Right atrium auricular region (tissue), 2 donors: ENCODE measurements around the gene FAM222B. TPM values are rescaled to one million over a fixed set of nuclear protein-coding genes. Genes with fewer than 3 reads are reported as not detected.

Experiments used
- DNase-seq: peaks from one replicate; pipeline ENCODE4 v3.0.0-alpha.2; 2019; ENCODE audit warnings: low spot score
- H3K27ac ChIP-seq, 2 donors: fragments of 200-600 bp; sonication (generic); 1 replicate in 1 of 2; 2 replicates in 1 of 2; pipeline ENCODE4 v1.5.1; 2016 to 2019
- H3K27me3 ChIP-seq, 2 donors: fragments of 200-600 bp; sonication (generic); one replicate each; pipeline versions ENCODE4 v1.5.1 to v1.6.0; 2017 to 2019
- H3K36me3 ChIP-seq: fragments of 200-600 bp; sonication (generic); one replicate; pipeline ENCODE4 v1.5.1; 2016
- H3K4me1 ChIP-seq, 2 donors: fragments of 200-600 bp; sonication (generic); one replicate each; pipeline versions ENCODE4 v1.5.1 to v1.6.0; 2017 to 2019
- H3K4me3 ChIP-seq, 2 donors: fragments of 200-600 bp; sonication (generic); 1 replicate in 1 of 2; 2 replicates in 1 of 2; pipeline ENCODE4 v1.5.1; 2017 to 2019; ENCODE audit warnings: mild to moderate bottlenecking in 1 of 2, moderate library complexity in 1 of 2
- H3K9me3 ChIP-seq, 2 donors: fragments of 200-600 bp; sonication (generic); one replicate each; pipeline ENCODE4 v1.5.1; 2019
- total RNA-seq, 2 donors: library from RNA; depleted of rRNA; stranded (reverse); fragments of >200 nt; gene quantifications; one replicate each; pipeline ENCODE4 v1.1.0, GENCODE V29; 2016
- TF ChIP-seq, protein P1 (sequence below), 2 donors: fragments of 200-600 bp; sonication (generic); IDR thresholded peaks; one replicate each; pipeline ENCODE4 v1.5.1; 2019; ENCODE audit warnings: antibody characterized with exemption in 2 of 2

The FAM222B gene
- total RNA-seq, 2 donors from 2014 or later = 26.5 to 30.0 TPM

DNA sequence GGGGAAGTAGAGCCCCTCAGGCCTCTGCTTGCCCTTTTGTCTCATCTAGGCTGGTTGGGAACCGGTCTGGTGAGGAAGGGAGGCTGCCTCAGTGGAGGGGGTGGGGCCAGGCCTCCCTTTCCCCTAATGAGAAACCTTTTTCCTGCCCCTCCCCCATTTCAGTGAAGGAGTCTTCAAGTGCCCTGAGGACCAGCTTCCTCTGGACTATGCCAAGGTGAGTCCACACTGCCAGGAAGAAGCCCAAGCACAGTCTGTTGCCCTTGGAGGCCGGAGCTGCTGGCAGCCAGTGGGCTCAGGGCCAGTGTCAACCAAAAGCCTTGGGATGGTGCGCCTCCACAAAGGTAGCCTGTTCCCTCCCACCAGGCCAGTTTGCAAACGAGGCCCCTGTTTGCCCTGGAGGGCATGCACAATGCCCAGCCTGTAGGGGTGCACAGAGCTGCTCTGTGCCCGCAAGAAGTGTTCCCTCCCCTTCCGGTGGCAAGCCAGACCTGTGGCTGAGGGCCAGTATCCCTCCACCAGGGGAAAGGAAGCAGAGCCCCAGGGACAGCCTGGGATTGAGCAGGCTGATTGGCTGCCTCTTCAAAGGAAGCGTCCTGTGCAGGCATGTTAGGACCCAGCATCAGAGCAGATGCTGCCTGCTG lies 95.4 kb downstream of the FAM222B start:
- TF ChIP-seq, protein P1, sequence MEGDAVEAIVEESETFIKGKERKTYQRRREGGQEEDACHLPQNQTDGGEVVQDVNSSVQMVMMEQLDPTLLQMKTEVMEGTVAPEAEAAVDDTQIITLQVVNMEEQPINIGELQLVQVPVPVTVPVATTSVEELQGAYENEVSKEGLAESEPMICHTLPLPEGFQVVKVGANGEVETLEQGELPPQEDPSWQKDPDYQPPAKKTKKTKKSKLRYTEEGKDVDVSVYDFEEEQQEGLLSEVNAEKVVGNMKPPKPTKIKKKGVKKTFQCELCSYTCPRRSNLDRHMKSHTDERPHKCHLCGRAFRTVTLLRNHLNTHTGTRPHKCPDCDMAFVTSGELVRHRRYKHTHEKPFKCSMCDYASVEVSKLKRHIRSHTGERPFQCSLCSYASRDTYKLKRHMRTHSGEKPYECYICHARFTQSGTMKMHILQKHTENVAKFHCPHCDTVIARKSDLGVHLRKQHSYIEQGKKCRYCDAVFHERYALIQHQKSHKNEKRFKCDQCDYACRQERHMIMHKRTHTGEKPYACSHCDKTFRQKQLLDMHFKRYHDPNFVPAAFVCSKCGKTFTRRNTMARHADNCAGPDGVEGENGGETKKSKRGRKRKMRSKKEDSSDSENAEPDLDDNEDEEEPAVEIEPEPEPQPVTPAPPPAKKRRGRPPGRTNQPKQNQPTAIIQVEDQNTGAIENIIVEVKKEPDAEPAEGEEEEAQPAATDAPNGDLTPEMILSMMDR (IDR thresholded peaks at IDR 0.05) = no peak
- DNase-seq = no peak
- H3K4me3 ChIP-seq = no peak overlapping the region
- peaks cover 2 to 57% of the 10 kb centered on the region in 2 donors for H3K4me1 ChIP-seq
- no peaks in the 10 kb centered on the region for H3K9me3 ChIP-seq
- H3K36me3 ChIP-seq = peaks cover 11% of the 10 kb centered on the region
- H3K27ac ChIP-seq = peak overlapping the region in 1 of 2 donors; percentile 35
- H3K27me3 ChIP-seq = no peaks in the 10 kb centered on the region

DNA sequence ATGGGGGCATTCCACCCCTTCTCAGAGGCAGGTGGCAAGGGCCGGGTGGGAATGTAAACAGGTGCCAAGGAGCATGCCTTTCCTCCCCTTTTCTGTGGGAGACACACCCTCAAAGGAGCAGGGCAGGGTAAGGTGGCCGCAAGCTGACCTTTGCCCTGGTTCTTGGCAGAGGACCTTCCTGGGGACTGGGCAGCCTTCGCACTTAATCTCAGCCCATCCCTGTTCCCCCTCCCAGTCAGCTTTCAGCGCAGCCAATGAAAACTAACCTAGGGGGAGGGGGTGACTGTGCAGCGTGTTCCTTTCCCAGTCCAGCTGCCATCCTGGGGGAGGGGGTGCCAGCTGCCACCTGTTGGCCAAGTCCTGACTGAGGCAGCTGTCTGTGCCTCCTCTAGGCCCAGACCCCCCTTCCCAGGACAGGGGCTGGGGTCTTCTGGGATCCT lies 96.0 kb downstream of the FAM222B start:
- DNase-seq = no peak
- Histone ChIP-seq H3K9me3 (no peaks in the 10 kb centered on the region), H3K4me3 (no peak overlapping the region), H3K4me1 (peaks cover 2 to 57% of the 10 kb centered on the region in 2 donors), H3K36me3 (peaks cover 11% of the 10 kb centered on the region), H3K27ac (peak overlapping the region in 1 of 2 donors; percentile 35), H3K27me3 (no peaks in the 10 kb centered on the region)
- TF ChIP-seq, protein P1 (IDR thresholded peaks at IDR 0.05) = no peak

DNA sequence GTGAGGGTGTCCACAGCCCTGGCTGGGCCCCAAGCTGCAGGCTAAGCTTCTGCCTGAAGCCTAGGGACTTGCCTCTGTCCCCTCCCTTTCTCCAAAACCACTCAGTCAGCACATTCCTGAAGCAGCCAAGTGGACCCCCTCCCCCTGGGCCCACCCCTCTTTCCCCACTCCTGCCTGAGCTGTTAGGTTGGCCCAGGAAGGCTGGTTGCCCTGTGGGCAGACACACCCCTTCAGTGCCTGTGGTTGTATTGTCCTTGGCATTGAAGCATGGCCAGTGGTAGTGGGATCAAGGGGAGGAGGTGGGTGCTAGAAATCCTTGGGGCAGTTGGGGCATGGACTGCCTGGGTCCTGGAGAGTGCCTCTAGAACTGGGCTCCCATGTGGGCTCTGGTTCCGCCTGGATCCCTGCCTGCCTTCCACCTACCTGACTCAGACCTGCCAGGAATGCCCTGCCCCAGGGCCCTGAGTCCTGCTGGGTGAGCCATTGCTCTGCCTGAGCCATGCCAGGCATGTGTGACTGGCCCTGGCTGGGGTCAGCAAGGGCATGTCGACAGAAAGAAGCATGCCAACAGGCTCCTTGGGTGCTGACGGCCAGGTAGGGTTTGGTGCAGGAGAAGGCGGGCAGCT lies 96.7 kb downstream of the FAM222B start:
- no peak for DNase-seq
- Histone ChIP-seq H3K9me3 (no peaks in the 10 kb centered on the region), H3K27ac (peak overlapping the region in 1 of 2 donors; percentile 88), H3K27me3 (no peaks in the 10 kb centered on the region), H3K4me3 (peak overlapping the region in 1 of 2 donors; percentile 77), H3K4me1 (peaks cover 2 to 57% of the 10 kb centered on the region in 2 donors), H3K36me3 (peaks cover 11% of the 10 kb centered on the region)
- TF ChIP-seq, protein P1 (IDR thresholded peaks at IDR 0.05) = no peak

DNA sequence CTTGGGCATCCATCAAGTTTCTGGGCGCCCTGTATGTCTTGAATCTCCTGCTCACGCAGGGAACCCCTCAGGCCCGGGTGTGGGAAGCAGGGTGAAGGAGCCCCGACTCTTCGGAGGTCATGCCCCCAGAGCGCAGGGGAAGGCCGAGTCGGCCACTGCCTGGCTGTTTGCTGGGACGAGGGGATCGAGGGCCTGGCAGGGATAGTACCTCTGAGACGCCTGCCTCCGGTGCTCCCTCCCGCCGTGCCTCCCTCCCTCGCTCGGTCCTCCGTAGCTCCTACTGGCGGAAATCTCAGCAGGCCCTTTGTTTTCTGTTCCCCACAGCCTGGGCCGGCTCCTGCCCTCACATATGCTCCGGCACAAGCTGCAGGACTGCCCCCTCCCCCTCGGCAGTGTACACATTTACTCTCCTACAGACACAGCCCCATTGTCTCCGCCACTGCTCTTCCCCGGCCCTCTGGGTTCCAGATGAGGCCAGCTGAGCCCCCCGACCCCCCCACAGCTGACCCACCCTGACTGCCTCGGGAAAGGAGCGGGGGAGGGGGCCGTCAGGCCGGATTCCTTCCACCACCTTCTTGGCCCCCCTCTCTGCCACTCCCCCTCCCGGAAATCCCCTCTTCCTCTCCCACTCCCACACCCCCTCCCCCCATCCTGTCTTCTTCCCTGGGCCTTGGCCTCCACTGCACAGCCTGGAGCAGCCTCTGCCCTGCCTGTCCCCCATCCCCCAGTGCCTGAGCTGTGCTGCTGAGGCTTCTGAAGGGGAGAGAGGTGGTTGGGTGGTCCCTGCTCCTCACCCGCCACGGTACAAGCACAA lies 97.4 kb downstream of the FAM222B start:
- DNase-seq = no peak
- Histone ChIP-seq H3K4me3 (peak overlapping the region; percentile 77 to 83), H3K4me1 (peaks cover 1 to 54% of the 10 kb centered on the region in 2 donors), H3K9me3 (no peaks in the 10 kb centered on the region), H3K27me3 (no peaks in the 10 kb centered on the region), H3K27ac (peak overlapping the region; percentile 88 to 92), H3K36me3 (peaks cover 11% of the 10 kb centered on the region)
- TF ChIP-seq, protein P1 (IDR thresholded peaks at IDR 0.05) = no peak

DNA sequence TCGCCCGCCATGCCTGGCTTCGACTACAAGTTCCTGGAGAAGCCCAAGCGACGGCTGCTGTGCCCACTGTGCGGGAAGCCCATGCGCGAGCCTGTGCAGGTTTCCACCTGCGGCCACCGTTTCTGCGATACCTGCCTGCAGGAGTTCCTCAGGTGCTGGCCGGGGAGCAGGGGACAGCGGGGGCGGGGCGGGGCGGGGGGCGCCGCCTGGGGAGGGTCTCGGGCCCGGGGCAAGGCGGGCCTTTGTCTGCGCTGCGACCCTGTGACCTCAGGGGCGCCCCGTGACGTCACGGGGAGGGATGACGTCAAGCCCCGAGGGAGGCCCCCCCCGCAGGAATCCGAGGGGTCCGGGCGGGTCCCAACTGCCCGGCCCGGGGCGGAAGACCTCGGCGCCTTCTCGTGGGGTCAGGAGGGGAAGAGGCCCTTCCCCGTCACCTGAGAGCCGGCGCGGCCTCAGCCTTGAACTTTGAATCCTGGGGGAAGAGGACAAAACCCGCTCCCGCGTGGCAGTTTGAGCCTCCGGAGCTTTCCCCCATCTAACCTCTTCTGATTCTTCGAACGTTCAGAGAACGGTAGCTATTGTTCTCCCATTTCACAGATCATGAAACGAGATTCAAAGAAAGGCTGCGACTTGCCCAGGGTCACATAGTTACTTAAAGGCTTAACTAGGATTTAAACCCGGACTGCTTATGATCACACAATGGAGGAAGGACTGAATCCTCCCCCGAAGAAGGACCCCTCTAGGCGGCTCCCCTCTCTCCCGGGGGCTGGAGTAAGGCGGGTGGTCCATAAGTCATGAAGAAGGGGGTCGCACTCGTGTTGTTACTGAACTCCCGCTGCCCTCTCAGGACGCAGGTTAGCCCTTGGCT lies 98.3 kb downstream of the FAM222B start:
- Histone ChIP-seq H3K9me3 (no peaks in the 10 kb centered on the region), H3K27me3 (no peaks in the 10 kb centered on the region), H3K36me3 (peaks cover 11% of the 10 kb centered on the region), H3K4me1 (peaks cover 0 to 45% of the 10 kb centered on the region in 2 donors), H3K27ac (peak overlapping the region; percentile 88 to 92), H3K4me3 (peak overlapping the region; percentile 77 to 83)
- no peak for DNase-seq
- TF ChIP-seq, protein P1 (IDR thresholded peaks at IDR 0.05) = no peak
